HCT116 (cell line): ENCODE results near the gene CRYBG3.

Source experiments
- CBX3 ChIP-seq: IDR thresholded peaks from 2 replicates; pipeline ENCODE4 v1.6.1; 2012; ENCODE audit warnings: low read depth
- CEBPB ChIP-seq: IDR thresholded peaks from 2 replicates; pipeline ENCODE4 v1.6.1; 2012; ENCODE audit warnings: low read depth
- CTCF ChIP-seq, 3 experiments: fragments of 200-600 bp in 1 of 3; sonication (generic) in 1 of 3; IDR thresholded peaks in 2 of 3; conservative IDR thresholded peaks in 1 of 3; 2 replicates each; pipeline ENCODE4 v1.5.1; 2012 to 2017; ENCODE audit warnings: low read depth in 2 of 3, low read length in 2 of 3, antibody characterized with exemption in 1 of 3, borderline replicate concordance in 1 of 3, control low read depth in 1 of 3, mild to moderate bottlenecking in 1 of 3, mixed read lengths in 1 of 3, mixed run types in 1 of 3, moderate library complexity in 1 of 3; ENCODE audit not compliant: insufficient read depth in 1 of 3
- EZH2 ChIP-seq: fragments of 200-600 bp; sonication (generic); IDR thresholded peaks from 2 replicates; pipeline ENCODE4 v1.6.1; 2017; ENCODE audit warnings: antibody characterized with exemption, mixed run types
- JUND ChIP-seq: IDR thresholded peaks from 2 replicates; pipeline ENCODE4 v1.6.1; 2012
- POLR2A ChIP-seq: IDR thresholded peaks from 2 replicates; pipeline ENCODE4 v1.7.0; 2011; ENCODE audit warnings: borderline replicate concordance; ENCODE audit not compliant: insufficient read depth, insufficient read length; ENCODE audit errors: extremely low read depth
- RAD21 ChIP-seq: IDR thresholded peaks from 2 replicates; pipeline ENCODE4 v1.6.1; 2012; ENCODE audit warnings: low read depth, mild to moderate bottlenecking
- SIN3A ChIP-seq: IDR thresholded peaks from 2 replicates; pipeline ENCODE4 v1.6.1; 2012; ENCODE audit warnings: low read depth
- ZFX ChIP-seq: fragments of 450-650 bp; IDR thresholded peaks from 2 replicates; pipeline ENCODE4 v1.6.1; 2017
- TF ChIP-seq, protein P1 (sequence below): IDR thresholded peaks from 2 replicates; pipeline ENCODE4 v1.6.1; 2012

DNA sequence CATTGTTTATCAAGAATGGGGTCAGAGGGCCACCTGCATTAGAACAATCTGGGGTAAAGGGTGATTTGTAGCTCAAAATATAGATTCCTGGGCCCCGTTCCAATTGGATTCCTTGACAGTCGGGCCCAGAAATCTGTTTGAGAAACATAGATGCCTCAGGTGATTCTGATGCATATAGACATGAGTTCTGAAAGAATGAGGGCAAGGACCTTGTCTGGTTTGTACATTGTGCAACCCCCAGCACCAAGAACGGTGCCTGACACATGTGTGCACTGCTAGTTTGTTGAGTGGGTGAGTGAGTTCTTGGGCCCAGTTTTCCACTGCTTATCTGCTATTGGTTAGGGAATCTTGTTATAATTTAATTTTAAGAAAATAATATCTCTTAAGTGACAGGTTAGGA is 16.6 kb downstream of the CRYBG3 start:
- TF ChIP-seq CTCF (IDR thresholded peaks at IDR 0.05 in 2 of 3, conservative IDR thresholded peaks at IDR 0.05 in 1 of 3; ENCODE audit: borderline replicate concordance in 1 of 3, insufficient read depth in 1 of 3, low read depth in 2 of 3, low read length in 2 of 3) = no peak
- no peak for TF ChIP-seq CEBPB
- no peak for TF ChIP-seq SIN3A
- no peak for TF ChIP-seq EZH2
- TF ChIP-seq RAD21 = no peak
- TF ChIP-seq, protein P1, sequence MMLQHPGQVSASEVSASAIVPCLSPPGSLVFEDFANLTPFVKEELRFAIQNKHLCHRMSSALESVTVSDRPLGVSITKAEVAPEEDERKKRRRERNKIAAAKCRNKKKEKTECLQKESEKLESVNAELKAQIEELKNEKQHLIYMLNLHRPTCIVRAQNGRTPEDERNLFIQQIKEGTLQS = no peak
- no peak for TF ChIP-seq CBX3
- no peak for TF ChIP-seq POLR2A
- TF ChIP-seq JUND = no peak
- no peak for TF ChIP-seq ZFX
